Mucosa of descending colon (tissue), 3 donors: ENCODE data around the gene CAPN5. TPM values are rescaled to one million over a fixed set of nuclear protein-coding genes. Genes with fewer than 3 reads are reported as not detected.

Experiments
- ATAC-seq: fragments of 200-7000 bp; cut with Tn5 transposase; one replicate; pipeline ENCODE4 v1.9.1; 2020; ENCODE audit warnings: mild to moderate bottlenecking, moderate library complexity
- DNase-seq, 3 donors: peaks; one replicate each; pipeline ENCODE4 v3.0.0-alpha.2; 2020
- H3K36me3 ChIP-seq: fragments of 200-600 bp; one replicate; pipeline ENCODE4 v1.8.0; 2021; ENCODE audit warnings: low read depth, mild to moderate bottlenecking
- H3K4me1 ChIP-seq: fragments of 200-600 bp; one replicate; pipeline ENCODE4 v1.8.0; 2021; ENCODE audit warnings: low read depth, mild to moderate bottlenecking
- H3K4me3 ChIP-seq: fragments of 200-600 bp; one replicate; pipeline ENCODE4 v1.8.0; 2021; ENCODE audit warnings: mild to moderate bottlenecking
- H3K9me3 ChIP-seq: fragments of 200-600 bp; one replicate; pipeline ENCODE4 v1.8.0; 2021; ENCODE audit warnings: mild to moderate bottlenecking
- CTCF ChIP-seq: fragments of 200-600 bp; IDR thresholded peaks from one replicate; pipeline ENCODE4 v1.8.0; 2022; ENCODE audit warnings: antibody characterized with exemption, mild to moderate bottlenecking
- intact Hi-C, 2 donors: fragments of 100-400 bp; cut with DNase I in 1 of 2; cut with micrococcal nuclease in 1 of 2; formaldehyde crosslinking; loops; one replicate each; pipeline versions ENCODE4 v1.11.0 to v1.11.1; 2022; cut with DNase I, micrococcal nuclease
- total RNA-seq, 3 donors: library from RNA; stranded (reverse); fragmentation: NEBNext Ultra II Directional in 2 of 3; extraction: Animal tissue kit (Norgen Biotek cat#: 25700) in 2 of 3; gene quantifications; one replicate each; pipeline versions ENCODE4 v1.2.1 to v1.2.4, GENCODE V29; 2021 to 2023
- donor health status: DM: no; HTN: no; CAD: no; lungs with moderate emphysema.
- donor health status: DM: no; HTN: no; CAD: no.
- donor health status: DM: no; HTN: yes; CAD: no.

CAPN5 gene
- total RNA-seq, 3 donors from 2014 or later = 142 to 351 (median 253) TPM

GRCh38 chr11:77051511-77051910 is 15.3 kb upstream of the CAPN5 start:
- intact Hi-C loops = no loop called here
- no peak for DNase-seq

GRCh38 chr11:77052518-77052917 is 14.3 kb upstream of the CAPN5 start:
- no peak for TF ChIP-seq CTCF
- Histone ChIP-seq H3K36me3 (no peaks in the 10 kb centered on the region), H3K4me1 (peaks cover 16% of the 10 kb centered on the region), H3K4me3 (no peak overlapping the region), H3K9me3 (peaks cover 13% of the 10 kb centered on the region)
- intact Hi-C loops = no loop called here
- ATAC-seq (no peak), DNase-seq (no peak)

More at GRCh38 chr11:77051511-77051910, 15.3 kb upstream of the CAPN5 start:
- no peak for ATAC-seq
- Histone ChIP-seq H3K9me3 (peaks cover 7% of the 10 kb centered on the region), H3K4me1 (peaks cover 16% of the 10 kb centered on the region), H3K36me3 (no peaks in the 10 kb centered on the region), H3K4me3 (no peak overlapping the region)
- no peak for TF ChIP-seq CTCF

GRCh38 chr11:77053217-77054015 is 13.4 kb upstream of the CAPN5 start:
- intact Hi-C loops = no loop called here

GRCh38 chr11:77054084-77054483 is 12.7 kb upstream of the CAPN5 start:
- intact Hi-C loops = no loop called here

More at GRCh38 chr11:77053217-77054015, 13.4 kb upstream of the CAPN5 start:
- TF ChIP-seq CTCF = no peak
- no peaks in the 10 kb centered on the region for H3K36me3 ChIP-seq
- no peak for ATAC-seq
- no peak overlapping the region for H3K4me3 ChIP-seq
- H3K4me1 ChIP-seq = peaks cover 14% of the 10 kb centered on the region
- peaks cover 13% of the 10 kb centered on the region for H3K9me3 ChIP-seq
- no peak for DNase-seq

GRCh38 chr11:77055101-77055561 is 11.6 kb upstream of the CAPN5 start:
- Histone ChIP-seq H3K36me3 (no peaks in the 10 kb centered on the region), H3K4me1 (peaks cover 4% of the 10 kb centered on the region), H3K9me3 (peaks cover 13% of the 10 kb centered on the region), H3K4me3 (no peak overlapping the region)
- TF ChIP-seq CTCF = no peak
- intact Hi-C loops = no loop called here
- no peak for DNase-seq
- ATAC-seq = no peak

More at GRCh38 chr11:77054084-77054483, 12.7 kb upstream of the CAPN5 start:
- DNase-seq (no peak), ATAC-seq (no peak)
- peaks cover 9% of the 10 kb centered on the region for H3K4me1 ChIP-seq
- no peak overlapping the region for H3K4me3 ChIP-seq
- peaks cover 13% of the 10 kb centered on the region for H3K9me3 ChIP-seq
- TF ChIP-seq CTCF = no peak
- no peaks in the 10 kb centered on the region for H3K36me3 ChIP-seq
